ENCODE measurements around the gene CHRDL2. TPM values are rescaled to one million over a fixed set of nuclear protein-coding genes. Genes with fewer than 3 reads are reported as not detected.

Gene CHRDL2
- total and polyA plus RNA-seq, 2 of the 4 experiments (the other 2 are of a cell fraction) = 0.80 TPM; not detected in 1

- no peak for TF ChIP-seq BHLHE40 (IDR thresholded peaks at IDR 0.05; ENCODE audit: low read depth, low read length)
- TF ChIP-seq POLR2A (IDR thresholded peaks at IDR 0.05; ENCODE audit: low read depth, low read length) = no peak
Observed at GRCh38 chr11:74739546-74740270, 8.5 kb upstream of the CHRDL2 start (continued).

GRCh38 chr11:74736031-74736430 lies 4.8 kb upstream of the CHRDL2 start:
- Histone ChIP-seq H4K91ac (ENCODE audit: insufficient read depth, low read depth, low read length) (no peak overlapping the region), H4K20me1 (ENCODE audit: insufficient read depth, low read length) (no peaks in the 10 kb centered on the region), H3K14ac (replicated peaks; ENCODE audit: low read depth, low read length) (no peak overlapping the region), H2BK120ac (ENCODE audit: low read depth, low read length) (no peak overlapping the region), H2AK5ac (ENCODE audit: low read depth, low read length) (no peak overlapping the region), H2AFZ (replicated peaks; ENCODE audit: low read length, poor library complexity) (no peak overlapping the region), H3K79me1 (ENCODE audit: low read depth in 1 of 2, low read length in 2 of 2) (no peaks in the 10 kb centered on the region), H2BK15ac (ENCODE audit: low read depth, low read length) (no peak overlapping the region), H2AK9ac (replicated peaks; ENCODE audit: low read depth, low read length, poor library complexity) (no peak overlapping the region), H4K8ac (ENCODE audit: low read depth in 2 of 2, low read length in 2 of 2) (no peak overlapping the region), H4K5ac (ENCODE audit: low read depth, low read length) (no peak overlapping the region), H3K4me1 (ENCODE audit: control insufficient read depth, insufficient read depth, low read length) (0 out of 2 replicates have a peak, but pooled peaks cover 2% of the 10 kb centered on the region), H3K9me3 (ENCODE audit: control insufficient read depth, insufficient read depth, low read length) (peaks cover 2% of the 10 kb centered on the region; the same call in 1 of the 2 replicates), H3K4ac (ENCODE audit: low read depth, low read length) (no peak overlapping the region), H3K27ac (ENCODE audit: insufficient read depth, low read length) (no peak overlapping the region), H3K9ac (ENCODE audit: low read depth, low read length) (no peak overlapping the region), H3K27me3 (ENCODE audit: control insufficient read depth, insufficient read depth, low read length) (peaks cover 31% of the 10 kb centered on the region), H3K9me1 (ENCODE audit: insufficient read depth, low read length) (no peaks in the 10 kb centered on the region), H3K4me3 (ENCODE audit: insufficient read depth, low read depth, low read length) (no peak overlapping the region), H3K4me2 (ENCODE audit: low read depth, low read length) (no peak overlapping the region), H3K23ac (ENCODE audit: low read depth, low read length) (no peak overlapping the region), H3K36me3 (ENCODE audit: control insufficient read depth, insufficient read depth, low read length) (no peaks in the 10 kb centered on the region), H3K56ac (ENCODE audit: extremely low read depth, insufficient read depth, low read length) (no peak overlapping the region), H2BK5ac (ENCODE audit: low read depth, low read length, poor library complexity, severe bottlenecking) (no peak overlapping the region), H3K18ac (ENCODE audit: low read depth, low read length) (no peak overlapping the region), H2BK20ac (ENCODE audit: low read depth, low read length) (no peak overlapping the region)
- intact Hi-C loops (cut with micrococcal nuclease) = loop anchor here (5.0 kb wide), 1 partner anchor 479 kb away; no protein-coding TSS in a partner anchor
- DNase-seq (no peak), ATAC-seq (ENCODE audit: low read depth) (no peak)
- BruUV-seq (replicated peaks) = no TSS peak
- dilution Hi-C loops (cut with HindIII; ENCODE audit: low sequenced_read_pairs, unreplicated experiment) = loop anchor here (25.0 kb wide), 1 partner anchor 124 kb away; no protein-coding TSS in a partner anchor
- TF ChIP-seq FOS (IDR thresholded peaks at IDR 0.05; ENCODE audit: low read depth, low read length) (no peak), NFE2L2 (IDR thresholded peaks at IDR 0.05; ENCODE audit: low read depth, low read length) (no peak), ELK1 (IDR thresholded peaks at IDR 0.05; ENCODE audit: borderline replicate concordance, low read depth, low read length) (no peak), BHLHE40 (IDR thresholded peaks at IDR 0.05; ENCODE audit: low read depth, low read length) (no peak), CTCF (conservative IDR thresholded peaks at IDR 0.05; ENCODE audit: low read depth, low read length) (no peak), MAFK (IDR thresholded peaks at IDR 0.05; ENCODE audit: low read depth, low read length) (no peak), SMC3 (IDR thresholded peaks at IDR 0.05; ENCODE audit: low read depth, low read length) (no peak), CHD1 (IDR thresholded peaks at IDR 0.05; ENCODE audit: low read depth, low read length) (no peak), MXI1 (IDR thresholded peaks at IDR 0.05; ENCODE audit: borderline replicate concordance, low read depth, low read length) (no peak)
- ChIA-PET CTCF (interaction anchor here (1.0 kb wide), 1 partner anchor 33 kb away, joined by 3 read pairs; no protein-coding TSS in a partner anchor), POLR2A (ENCODE audit: unreplicated experiment) (no interaction called here)
- in situ Hi-C loops (cut with MboI; ENCODE audit: low sequenced_read_pairs) = loop anchor here (10.0 kb wide), 1 partner anchor 481 kb away; no protein-coding TSS in a partner anchor
- WGBS, 2 experiments (ENCODE audit: extremely low coverage in 2 of 2, insufficient read length in 1 of 2) = no CpG with 5 or more reads among the region's 2 CpGs
